ENCODE measurements around the gene NUB1.

NUB1 gene

DNA sequence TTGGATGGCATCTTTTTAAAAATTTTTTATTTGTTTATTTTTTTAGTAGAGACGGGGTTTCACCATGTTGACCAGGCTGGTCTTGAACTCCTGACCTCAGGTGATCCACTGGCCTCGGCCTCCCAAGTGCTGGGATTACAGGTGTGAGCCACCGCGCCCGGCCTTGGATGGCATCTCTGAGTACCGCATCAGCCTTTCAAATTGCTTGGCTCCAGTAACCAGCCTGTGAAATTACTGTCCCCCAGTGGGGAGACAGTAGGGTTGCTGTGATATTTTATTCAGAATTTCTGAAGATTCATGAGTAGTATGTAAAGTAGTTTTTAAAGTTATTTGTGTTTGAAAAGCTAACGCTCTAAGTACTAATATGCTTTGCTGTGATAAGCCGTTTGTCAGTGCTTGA lies 1.2 kb downstream of the NUB1 start:
- TF ChIP-seq CTCF (IDR thresholded peaks at IDR 0.05; ENCODE audit: unreplicated experiment in 3 of 3) = no peak
- Mint-ChIP-seq H3K27ac (no peak overlapping the region), H3K9me3 (peaks cover 6% of the 10 kb centered on the region), H3K36me3 (ENCODE audit: low read depth) (peaks cover 17% of the 10 kb centered on the region), H3K27me3 (ENCODE audit: low read depth) (no peaks in the 10 kb centered on the region), H3K4me1 (peaks cover 9% of the 10 kb centered on the region), H3K4me3 (peak overlapping the region; percentile 69 to 92 (median 90))

DNA sequence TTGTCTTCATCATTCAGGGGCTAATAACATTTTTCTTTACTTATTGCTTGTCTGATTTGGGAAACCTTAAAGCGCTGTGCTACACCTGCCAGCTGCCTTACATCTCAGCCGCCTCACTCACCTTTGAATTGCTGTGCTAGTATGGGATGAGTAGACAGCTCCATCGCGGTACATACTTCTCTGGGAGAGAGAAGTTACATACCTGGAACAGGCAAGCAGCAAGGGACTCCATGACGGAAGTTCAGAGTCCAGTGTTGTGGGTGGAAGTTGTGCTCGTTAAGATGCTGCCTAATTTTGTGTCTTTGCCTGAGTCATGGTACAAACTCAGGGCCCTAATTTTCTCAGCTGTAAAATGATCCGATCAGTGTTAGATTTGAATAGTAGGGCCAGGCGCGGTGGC lies 1.9 kb downstream of the NUB1 start:
- peaks cover 22% of the 10 kb centered on the region for H3K36me3 Mint-ChIP-seq (ENCODE audit: low read depth)
- TF ChIP-seq CTCF (IDR thresholded peaks at IDR 0.05; ENCODE audit: unreplicated experiment in 3 of 3) = no peak
- H3K4me1 Mint-ChIP-seq = peaks cover 9% of the 10 kb centered on the region
- no peak overlapping the region for H3K27ac Mint-ChIP-seq
- no peaks in the 10 kb centered on the region for H3K27me3 Mint-ChIP-seq (ENCODE audit: low read depth)
- H3K4me3 Mint-ChIP-seq = peak overlapping the region; percentile 69 to 81 (median 80)
- H3K9me3 Mint-ChIP-seq = peaks cover 6% of the 10 kb centered on the region

- Mint-ChIP-seq H3K4me1 (peaks cover 17% of the 10 kb centered on the region), H3K27me3 (ENCODE audit: low read depth) (no peaks in the 10 kb centered on the region), H3K36me3 (ENCODE audit: low read depth) (peaks cover 30% of the 10 kb centered on the region), H3K4me3 (peak overlapping the region; percentile 13 to 66 (median 37)), H3K27ac (no peak overlapping the region), H3K9me3 (no peaks in the 10 kb centered on the region)
- TF ChIP-seq CTCF (IDR thresholded peaks at IDR 0.05; ENCODE audit: unreplicated experiment in 3 of 3) = no peak
These were observed 4.2 kb downstream of the NUB1 start for GRCh38 chr7:151345576-151346469.

- peaks cover 17% of the 10 kb centered on the region for H3K4me1 Mint-ChIP-seq
- H3K36me3 Mint-ChIP-seq (ENCODE audit: low read depth) = peaks cover 31% of the 10 kb centered on the region
- TF ChIP-seq CTCF (IDR thresholded peaks at IDR 0.05; ENCODE audit: unreplicated experiment in 3 of 3) = no peak
- H3K27ac Mint-ChIP-seq = no peak overlapping the region
- no peaks in the 10 kb centered on the region for H3K9me3 Mint-ChIP-seq
- no peak overlapping the region for H3K4me3 Mint-ChIP-seq
- H3K27me3 Mint-ChIP-seq (ENCODE audit: low read depth) = no peaks in the 10 kb centered on the region
These were observed 4.8 kb downstream of the NUB1 start for GRCh38 chr7:151346470-151346769.

- Mint-ChIP-seq H3K27me3 (ENCODE audit: low read depth) (no peaks in the 10 kb centered on the region), H3K4me3 (no peak overlapping the region), H3K9me3 (no peaks in the 10 kb centered on the region), H3K36me3 (ENCODE audit: low read depth) (peaks cover 37% of the 10 kb centered on the region), H3K27ac (no peak overlapping the region), H3K4me1 (peaks cover 15% of the 10 kb centered on the region)
- no peak for TF ChIP-seq CTCF (IDR thresholded peaks at IDR 0.05; ENCODE audit: unreplicated experiment in 3 of 3)
These were observed 5.6 kb downstream of the NUB1 start for GRCh38 chr7:151347200-151347599.

- H3K27ac Mint-ChIP-seq = no peak overlapping the region
- peaks cover 8% of the 10 kb centered on the region for H3K4me1 Mint-ChIP-seq
- no peak overlapping the region for H3K4me3 Mint-ChIP-seq
- H3K36me3 Mint-ChIP-seq (ENCODE audit: low read depth) = peaks cover 45% of the 10 kb centered on the region
- no peaks in the 10 kb centered on the region for H3K27me3 Mint-ChIP-seq (ENCODE audit: low read depth)
- H3K9me3 Mint-ChIP-seq = no peaks in the 10 kb centered on the region
- no peak for TF ChIP-seq CTCF (IDR thresholded peaks at IDR 0.05; ENCODE audit: unreplicated experiment in 3 of 3)
These were observed 7.4 kb downstream of the NUB1 start for GRCh38 chr7:151348970-151349369.

Measured in nephron (organoid).